HEK293 (cell line): ENCODE results near the gene DIP2C.

Experiments
- CTCF ChIA-PET: fragments of 350-600 bp; formaldehyde crosslinking; extraction: SDS; loops from one replicate; lab custom pipeline; 2021; ENCODE audit warnings: antibody characterized with exemption; lab: Yijun Ruan, JAX
- POLR2A ChIA-PET: fragments of 300-600 bp; formaldehyde crosslinking; extraction: SDS; loops from one replicate; lab custom pipeline; 2020; ENCODE audit warnings: antibody characterized with exemption, inconsistent platforms; lab: Yijun Ruan, JAX
- H3K27ac ChIP-seq: fragments of 200-500 bp; sonication (Bioruptor generic); 2 replicates; pipeline ENCODE4 v1.5.1; 2014; ENCODE audit warnings: low read depth, low read length, control low read depth, inconsistent platforms; ENCODE audit errors: extremely low read depth
- H3K36me3 ChIP-seq, 2 experiments: fragments of 200-500 bp in 1 of 2; sonication (Bioruptor generic) in 1 of 2; 1 replicate in 1 of 2; 2 replicates in 1 of 2; pipeline ENCODE4 v1.5.1; 2014 to 2017; ENCODE audit warnings: inconsistent platforms in 2 of 2, low read length in 2 of 2; ENCODE audit not compliant: control insufficient read depth in 2 of 2, insufficient read depth in 1 of 2
- H3K4me1 ChIP-seq: fragments of 200-500 bp; sonication (Bioruptor generic); 2 replicates; pipeline ENCODE4 v1.5.1; 2014; ENCODE audit warnings: mild to moderate bottlenecking, low read length, inconsistent platforms; ENCODE audit not compliant: control insufficient read depth, insufficient read depth
- H3K4me3 ChIP-seq: 2 replicates; pipeline ENCODE4 v1.5.1; 2011; ENCODE audit warnings: low read depth, mild to moderate bottlenecking, control low read depth, low read length, moderate library complexity
- H3K9me3 ChIP-seq: fragments of 200-500 bp; sonication (Bioruptor generic); 2 replicates; pipeline ENCODE4 v1.5.1; 2014; ENCODE audit warnings: low read depth, low read length, inconsistent platforms; ENCODE audit not compliant: control insufficient read depth, insufficient read depth
- BCL11B ChIP-seq: fragments of 450-650 bp; formaldehyde crosslinking; IDR thresholded peaks from 2 replicates; pipeline ENCODE4 v1.5.1; 2016; ENCODE audit warnings: low read depth, missing biosample characterization, missing genetic modification characterization
- EGR2 ChIP-seq: fragments of 450-650 bp; formaldehyde crosslinking; IDR thresholded peaks from 2 replicates; pipeline ENCODE4 v1.5.1; 2016; ENCODE audit warnings: low read depth, missing biosample characterization, missing genetic modification characterization
- HOXA7 ChIP-seq: sonication (generic); formaldehyde crosslinking; IDR thresholded peaks from 2 replicates; pipeline ENCODE4 v1.8.1; 2022; ENCODE audit warnings: missing genetic modification reagents, borderline replicate concordance
- IKZF3 ChIP-seq: fragments of 450-650 bp; IDR thresholded peaks from 2 replicates; pipeline ENCODE4 v1.5.0; 2018; ENCODE audit warnings: missing biosample characterization, mild to moderate bottlenecking, missing genetic modification characterization, moderate library complexity
- KLF1 ChIP-seq: fragments of 450-650 bp; formaldehyde crosslinking; IDR thresholded peaks from 2 replicates; pipeline ENCODE4 v1.5.1; 2016; ENCODE audit warnings: missing biosample characterization, missing genetic modification characterization
- KLF7 ChIP-seq: fragments of 450-650 bp; formaldehyde crosslinking; IDR thresholded peaks from 2 replicates; pipeline ENCODE4 v1.5.1; 2016; ENCODE audit warnings: missing biosample characterization, missing genetic modification characterization, borderline replicate concordance
- SCRT1 ChIP-seq: fragments of 450-650 bp; formaldehyde crosslinking; IDR thresholded peaks from 2 replicates; pipeline ENCODE4 v1.5.1; 2016; ENCODE audit warnings: missing biosample characterization, missing genetic modification characterization, borderline replicate concordance
- TCF7L2 ChIP-seq: IDR thresholded peaks from 2 replicates; pipeline ENCODE4 v1.6.1; 2011; ENCODE audit warnings: low read depth, mild to moderate bottlenecking, inconsistent platforms, low read length, moderate library complexity, borderline replicate concordance
- YY2 ChIP-seq: fragments of 450-650 bp; formaldehyde crosslinking; IDR thresholded peaks from 2 replicates; pipeline ENCODE4 v1.5.1; 2016; ENCODE audit warnings: missing biosample characterization, missing genetic modification characterization
- ZBTB20 ChIP-seq: fragments of 450-650 bp; formaldehyde crosslinking; IDR thresholded peaks from 2 replicates; pipeline ENCODE4 v1.5.1; 2016; ENCODE audit warnings: missing biosample characterization, missing genetic modification characterization
- ZBTB48 ChIP-seq: fragments of 450-650 bp; formaldehyde crosslinking; IDR thresholded peaks from 2 replicates; pipeline ENCODE4 v1.5.1; 2016; ENCODE audit warnings: missing biosample characterization, missing genetic modification characterization
- ZNF146 ChIP-seq: fragments of 450-650 bp; formaldehyde crosslinking; IDR thresholded peaks from 2 replicates; pipeline ENCODE4 v1.5.1; 2016; ENCODE audit warnings: missing biosample characterization, missing genetic modification characterization
- ZNF202 ChIP-seq: fragments of 450-650 bp; formaldehyde crosslinking; IDR thresholded peaks from 2 replicates; pipeline ENCODE4 v1.5.1; 2016; ENCODE audit warnings: missing biosample characterization, missing genetic modification characterization, borderline replicate concordance
- ZNF274 ChIP-seq, 2 experiments: fragments of 200-500 bp in 1 of 2; fragments of 450-650 bp in 1 of 2; sonication (Bioruptor generic) in 1 of 2; formaldehyde crosslinking in 1 of 2; IDR thresholded peaks; 2 replicates each; pipeline versions ENCODE4 v1.5.1 to v1.6.1; 2014 to 2016; ENCODE audit warnings: borderline replicate concordance in 1 of 2, inconsistent platforms in 1 of 2, low read length in 1 of 2, missing biosample characterization in 1 of 2, missing genetic modification characterization in 1 of 2
- ZNF416 ChIP-seq: fragments of 450-650 bp; formaldehyde crosslinking; IDR thresholded peaks from 2 replicates; pipeline ENCODE4 v1.5.1; 2016; ENCODE audit warnings: missing biosample characterization, missing genetic modification characterization
- ZNF423 ChIP-seq: fragments of 450-650 bp; formaldehyde crosslinking; IDR thresholded peaks from 2 replicates; pipeline ENCODE4 v1.5.1; 2016; ENCODE audit warnings: missing biosample characterization, missing genetic modification characterization
- ZNF510 ChIP-seq: fragments of 450-650 bp; formaldehyde crosslinking; IDR thresholded peaks from 2 replicates; pipeline ENCODE4 v1.5.1; 2018; ENCODE audit warnings: mild to moderate bottlenecking, missing genetic modification characterization, missing biosample characterization; ENCODE audit not compliant: insufficient replicate concordance
- ZNF548 ChIP-seq: fragments of 450-650 bp; formaldehyde crosslinking; IDR thresholded peaks from 2 replicates; pipeline ENCODE4 v1.5.1; 2016; ENCODE audit warnings: missing biosample characterization, missing genetic modification characterization
- ZNF747 ChIP-seq: fragments of 450-650 bp; formaldehyde crosslinking; IDR thresholded peaks from 2 replicates; pipeline ENCODE4 v1.5.1; 2016; ENCODE audit warnings: missing biosample characterization, missing genetic modification characterization
- ZSCAN16 ChIP-seq: fragments of 450-650 bp; formaldehyde crosslinking; IDR thresholded peaks from 2 replicates; pipeline ENCODE4 v1.5.1; 2016; ENCODE audit warnings: missing biosample characterization, missing genetic modification characterization
- TF ChIP-seq, protein P1 (sequence below): fragments of 450-650 bp; formaldehyde crosslinking; IDR thresholded peaks from 2 replicates; pipeline ENCODE4 v1.5.1; 2017; ENCODE audit warnings: missing biosample characterization, mild to moderate bottlenecking, missing genetic modification characterization, moderate library complexity
- TF ChIP-seq, protein P2 (sequence below): fragments of 450-650 bp; formaldehyde crosslinking; IDR thresholded peaks from 2 replicates; pipeline ENCODE4; 2016; ENCODE audit warnings: missing biosample characterization, missing genetic modification characterization
- TF ChIP-seq, protein P3 (sequence below): fragments of 450-650 bp; formaldehyde crosslinking; IDR thresholded peaks from 2 replicates; pipeline ENCODE4 v1.5.1; 2016; ENCODE audit warnings: missing biosample characterization, missing genetic modification characterization
- TF ChIP-seq, protein P4 (sequence below): fragments of 450-650 bp; formaldehyde crosslinking; IDR thresholded peaks from 2 replicates; pipeline ENCODE4 v1.5.1; 2017; ENCODE audit warnings: missing biosample characterization, missing genetic modification characterization

DIP2C gene

DNA sequence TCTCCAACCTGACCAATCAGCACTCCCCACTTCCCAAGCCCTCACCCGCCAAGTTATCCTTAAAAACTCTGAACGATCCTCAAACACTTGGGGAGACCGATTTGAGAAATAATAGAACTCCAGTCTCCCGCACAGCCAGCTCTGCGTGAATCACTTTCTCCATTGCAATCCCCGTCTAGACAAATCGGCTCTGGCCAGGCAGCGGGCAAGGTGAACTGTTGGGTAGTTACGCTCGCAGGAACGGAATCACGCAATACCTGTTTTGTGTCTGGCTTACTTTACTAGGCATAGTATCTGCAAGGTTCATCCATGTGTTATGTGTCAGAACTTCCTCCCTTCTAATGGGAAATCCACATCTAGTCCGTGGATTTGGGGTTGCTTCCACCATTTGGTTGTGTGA lies 282.5 kb downstream of the DIP2C start:
- Histone ChIP-seq H3K27ac (no peak overlapping the region), H3K4me3 (no peak overlapping the region), H3K36me3 (peaks cover 0 to 22% of the 10 kb centered on the region in 2 experiments; a peak in 1 of 3 replicates), H3K4me1 (no peaks in the 10 kb centered on the region), H3K9me3 (no peaks in the 10 kb centered on the region)
- no peak for TF ChIP-seq ZNF146 (tag by site-specific recombination)
- no peak for TF ChIP-seq ZBTB20 (tag by site-specific recombination)
- no peak for TF ChIP-seq ZNF510
- CTCF ChIA-PET: no interaction called here
- POLR2A ChIA-PET: no interaction called here

DNA sequence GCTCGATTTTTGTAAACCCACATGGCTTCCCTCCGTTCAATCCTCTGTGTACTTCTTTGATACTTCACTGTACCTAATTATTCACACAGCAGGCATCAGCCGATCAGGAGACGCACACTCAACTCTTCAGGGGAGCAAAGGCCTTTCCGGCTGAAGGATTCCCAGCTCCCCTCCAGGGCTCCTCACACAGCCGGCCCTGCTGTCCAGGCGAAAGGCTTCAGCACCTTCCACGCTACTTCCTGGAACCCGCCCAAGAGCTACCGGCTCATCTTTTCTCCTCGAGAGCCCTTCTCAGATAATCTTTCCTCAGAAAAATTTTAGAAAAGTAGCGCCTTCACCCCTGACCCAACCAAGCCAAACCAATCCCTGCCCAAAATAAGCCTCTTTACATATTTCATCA lies 283.8 kb downstream of the DIP2C start:
- CTCF ChIA-PET: interaction anchor here (0.7 kb wide), 1 partner anchor 11 kb away, joined by 3 read pairs; no protein-coding TSS in a partner anchor
- Histone ChIP-seq H3K4me3 (no peak overlapping the region), H3K9me3 (no peaks in the 10 kb centered on the region), H3K4me1 (no peaks in the 10 kb centered on the region), H3K27ac (no peak overlapping the region)
- POLR2A ChIA-PET: no interaction called here
- TF ChIP-seq ZNF548 (tag by site-specific recombination): no peak
- TF ChIP-seq BCL11B (tag by site-specific recombination): no peak
- TF ChIP-seq ZNF202 (tag by site-specific recombination): no peak
- TF ChIP-seq, protein P1, sequence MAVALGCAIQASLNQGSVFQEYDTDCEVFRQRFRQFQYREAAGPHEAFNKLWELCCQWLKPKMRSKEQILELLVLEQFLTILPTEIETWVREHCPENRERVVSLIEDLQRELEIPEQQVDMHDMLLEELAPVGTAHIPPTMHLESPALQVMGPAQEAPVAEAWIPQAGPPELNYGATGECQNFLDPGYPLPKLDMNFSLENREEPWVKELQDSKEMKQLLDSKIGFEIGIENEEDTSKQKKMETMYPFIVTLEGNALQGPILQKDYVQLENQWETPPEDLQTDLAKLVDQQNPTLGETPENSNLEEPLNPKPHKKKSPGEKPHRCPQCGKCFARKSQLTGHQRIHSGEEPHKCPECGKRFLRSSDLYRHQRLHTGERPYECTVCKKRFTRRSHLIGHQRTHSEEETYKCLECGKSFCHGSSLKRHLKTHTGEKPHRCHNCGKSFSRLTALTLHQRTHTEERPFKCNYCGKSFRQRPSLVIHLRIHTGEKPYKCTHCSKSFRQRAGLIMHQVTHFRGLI (tag by site-specific recombination): no peak
- TF ChIP-seq, all 188 proteins: peak for 0
- peaks cover 0 to 20% of the 10 kb centered on the region in 2 experiments; a peak in 1 of 3 replicates for H3K36me3 ChIP-seq

DNA sequence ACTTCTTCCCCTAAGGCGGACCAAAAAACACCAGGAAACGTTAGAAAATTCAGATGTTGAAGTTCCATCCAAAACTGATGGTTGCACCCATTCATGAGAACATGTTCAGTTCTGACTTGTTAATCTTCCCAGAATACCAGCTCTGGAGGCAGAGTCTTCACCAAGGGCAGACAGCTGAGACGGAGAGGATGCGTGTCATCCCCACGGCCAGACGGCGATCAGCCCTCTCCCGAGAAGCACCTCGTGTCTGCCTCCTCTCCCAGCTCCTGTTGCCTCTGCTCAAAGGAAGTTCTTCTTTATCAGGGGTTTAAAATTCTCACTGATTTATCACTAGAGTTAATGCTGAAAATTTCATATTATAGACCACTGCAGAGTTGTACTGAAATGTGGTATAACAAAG lies 284.5 kb downstream of the DIP2C start:
- TF ChIP-seq ZNF747 (tag by site-specific recombination) (no peak), ZNF274 (IDR thresholded peaks at IDR 0.05; ENCODE audit: low read length) (no peak), ZNF274 (tag by site-specific recombination; IDR thresholded peaks at IDR 0.05; ENCODE audit: borderline replicate concordance) (no peak), ZBTB48 (tag by site-specific recombination) (no peak)
- Histone ChIP-seq H3K36me3 (peaks cover 0 to 20% of the 10 kb centered on the region in 2 experiments; a peak in 1 of 3 replicates), H3K9me3 (no peaks in the 10 kb centered on the region), H3K4me3 (no peak overlapping the region), H3K4me1 (no peaks in the 10 kb centered on the region), H3K27ac (no peak overlapping the region)
- ChIA-PET POLR2A (no interaction called here), CTCF (no interaction called here)

DNA sequence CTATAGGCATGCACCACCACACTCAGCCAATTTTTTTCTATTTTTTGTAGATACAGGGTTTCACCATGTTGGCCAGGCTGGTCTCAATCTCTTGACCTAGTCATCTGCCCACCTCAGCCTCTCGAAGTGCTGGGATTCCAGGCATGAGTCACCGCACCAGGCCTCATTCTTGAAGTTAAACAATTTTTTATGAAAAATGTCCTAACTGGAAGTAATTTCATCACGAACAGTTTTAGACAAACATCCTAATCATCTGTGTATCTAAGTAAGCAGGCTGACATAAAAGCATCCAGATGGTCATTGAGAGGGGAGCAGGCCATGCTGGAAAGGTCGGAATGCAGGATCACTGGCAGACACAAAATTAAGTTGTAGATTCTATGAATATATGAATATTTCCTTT lies 285.1 kb downstream of the DIP2C start:
- Histone ChIP-seq H3K4me3 (no peak overlapping the region), H3K36me3 (peaks cover 0 to 20% of the 10 kb centered on the region in 2 experiments; a peak in 1 of 3 replicates), H3K4me1 (no peaks in the 10 kb centered on the region), H3K9me3 (no peaks in the 10 kb centered on the region)
- ChIA-PET POLR2A (no interaction called here), CTCF (no interaction called here)
- TF ChIP-seq SCRT1 (tag by site-specific recombination) (no peak), ZNF423 (tag by site-specific recombination) (no peak), KLF1 (tag by site-specific recombination) (no peak), ZNF416 (tag by site-specific recombination) (no peak), TCF7L2 (no peak), IKZF3 (tag by site-specific recombination) (no peak), ZSCAN16 (no peak), YY2 (tag by site-specific recombination) (no peak), HOXA7 (CRISPR knock-in tag) (no peak), EGR2 (tag by site-specific recombination) (no peak), KLF7 (tag by site-specific recombination) (no peak)
- TF ChIP-seq, protein P2, sequence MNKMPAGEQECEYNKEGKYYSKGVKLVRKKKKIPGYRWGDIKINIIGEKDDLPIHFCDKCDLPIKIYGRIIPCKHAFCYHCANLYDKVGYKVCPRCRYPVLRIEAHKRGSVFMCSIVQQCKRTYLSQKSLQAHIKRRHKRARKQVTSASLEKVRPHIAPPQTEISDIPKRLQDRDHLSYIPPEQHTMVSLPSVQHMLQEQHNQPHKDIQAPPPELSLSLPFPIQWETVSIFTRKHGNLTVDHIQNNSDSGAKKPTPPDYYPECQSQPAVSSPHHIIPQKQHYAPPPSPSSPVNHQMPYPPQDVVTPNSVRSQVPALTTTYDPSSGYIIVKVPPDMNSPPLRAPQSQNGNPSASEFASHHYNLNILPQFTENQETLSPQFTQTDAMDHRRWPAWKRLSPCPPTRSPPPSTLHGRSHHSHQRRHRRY (tag by site-specific recombination): no peak
- TF ChIP-seq, protein P3, sequence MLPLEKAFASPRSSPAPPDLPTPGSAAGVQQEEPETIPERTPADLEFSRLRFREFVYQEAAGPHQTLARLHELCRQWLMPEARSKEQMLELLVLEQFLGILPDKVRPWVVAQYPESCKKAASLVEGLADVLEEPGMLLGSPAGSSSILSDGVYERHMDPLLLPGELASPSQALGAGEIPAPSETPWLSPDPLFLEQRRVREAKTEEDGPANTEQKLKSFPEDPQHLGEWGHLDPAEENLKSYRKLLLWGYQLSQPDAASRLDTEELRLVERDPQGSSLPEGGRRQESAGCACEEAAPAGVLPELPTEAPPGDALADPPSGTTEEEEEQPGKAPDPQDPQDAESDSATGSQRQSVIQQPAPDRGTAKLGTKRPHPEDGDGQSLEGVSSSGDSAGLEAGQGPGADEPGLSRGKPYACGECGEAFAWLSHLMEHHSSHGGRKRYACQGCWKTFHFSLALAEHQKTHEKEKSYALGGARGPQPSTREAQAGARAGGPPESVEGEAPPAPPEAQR (tag by site-specific recombination): no peak
- TF ChIP-seq, protein P4, sequence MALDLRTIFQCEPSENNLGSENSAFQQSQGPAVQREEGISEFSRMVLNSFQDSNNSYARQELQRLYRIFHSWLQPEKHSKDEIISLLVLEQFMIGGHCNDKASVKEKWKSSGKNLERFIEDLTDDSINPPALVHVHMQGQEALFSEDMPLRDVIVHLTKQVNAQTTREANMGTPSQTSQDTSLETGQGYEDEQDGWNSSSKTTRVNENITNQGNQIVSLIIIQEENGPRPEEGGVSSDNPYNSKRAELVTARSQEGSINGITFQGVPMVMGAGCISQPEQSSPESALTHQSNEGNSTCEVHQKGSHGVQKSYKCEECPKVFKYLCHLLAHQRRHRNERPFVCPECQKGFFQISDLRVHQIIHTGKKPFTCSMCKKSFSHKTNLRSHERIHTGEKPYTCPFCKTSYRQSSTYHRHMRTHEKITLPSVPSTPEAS: no peak
- TF ChIP-seq, all 188 proteins: peak for 0
- H3K27ac ChIP-seq: no peak overlapping the region
